SKM-1 (cell line): Measurements from ENCODE around the gene LCE3E.
"Not testable (repeated sequence)": the region's sequence is repeated elsewhere in the genome, so short reads cannot be mapped to it uniquely, and the experiment has no call there.

Experiments used
- DNase-seq: peaks from one replicate; lab custom pipeline; 2025; ENCODE audit not compliant: unreplicated experiment; lab: John Stamatoyannopoulos, UW

Gene LCE3E

GRCh38 chr1:152566681-152567080 is at the start of gene LCE3E:
Gene LCE3E, minus strand, starts transcription at chr1:152566780. Its CDS starts 572 bp downstream, at chr1:152566208.
- no peak for DNase-seq

GRCh38 chr1:152613511-152613910 is 46.9 kb upstream of the LCE3E start, which contains the start of gene LCE3B:
Gene LCE3B, plus strand, starts transcription at chr1:152613811. Its CDS starts 0 bp downstream, at chr1:152613811.
- DNase-seq = no peak

GRCh38 chr1:152599934-152600333 is 33.4 kb upstream of the LCE3E start, which contains the start of gene LCE3C:
Gene LCE3C, plus strand, starts transcription at chr1:152600234. Its CDS starts 498 bp downstream, at chr1:152600732.
- DNase-seq = no peak

GRCh38 chr1:152596986-152597385 is 30.4 kb upstream of the LCE3E start:
- no peak for DNase-seq

- DNase-seq = no peak
Observed at GRCh38 chr1:152585586-152585985, 19.0 kb upstream of the LCE3E start.

GRCh38 chr1:152582647-152583046 is 16.1 kb upstream of the LCE3E start:
- DNase-seq = no peak

GRCh38 chr1:152580433-152580832 is 13.9 kb upstream of the LCE3E start, which contains the start of gene LCE3D:
Gene LCE3D, minus strand, starts transcription at chr1:152580516. Its CDS starts 580 bp downstream, at chr1:152579936.
- DNase-seq = no peak

GRCh38 chr1:152579526-152579925 is 12.9 kb upstream of the LCE3E start:
- not testable (repeated sequence) for DNase-seq

- DNase-seq = no peak
Observed at GRCh38 chr1:152577168-152577567, 10.6 kb upstream of the LCE3E start.

GRCh38 chr1:152565535-152566215 is 905 bp downstream of the LCE3E start:
- no peak for DNase-seq

- DNase-seq = no peak
Observed at GRCh38 chr1:152565115-152565514, 1.5 kb downstream of the LCE3E start.

- DNase-seq = not testable (repeated sequence)
Observed at GRCh38 chr1:152548358-152548757, 18.2 kb downstream of the LCE3E start.

GRCh38 chr1:152546704-152547103 is 19.9 kb downstream of the LCE3E start:
- no peak for DNase-seq

- DNase-seq = no peak
Observed at GRCh38 chr1:152543820-152544219, 22.8 kb downstream of the LCE3E start.

GRCh38 chr1:152539901-152540300 is 26.7 kb downstream of the LCE3E start:
- DNase-seq = no peak

GRCh38 chr1:152537496-152537895 is 29.1 kb downstream of the LCE3E start:
- DNase-seq = no peak

GRCh38 chr1:152535774-152536173 is 30.8 kb downstream of the LCE3E start:
- no peak for DNase-seq

GRCh38 chr1:152533327-152533938 is 33.1 kb downstream of the LCE3E start:
- peak; percentile 7 for DNase-seq

- no peak for DNase-seq
Observed at GRCh38 chr1:152525080-152525641, 41.4 kb downstream of the LCE3E start.

- DNase-seq = no peak
Observed at GRCh38 chr1:152520561-152521090, 46.0 kb downstream of the LCE3E start.

GRCh38 chr1:152519851-152520250 is 46.7 kb downstream of the LCE3E start:
- peak; percentile 60 for DNase-seq
